A204.1 (cell line): Measurements from ENCODE around the gene RPL41.
"Not testable (repeated sequence)": the region's sequence is repeated elsewhere in the genome, so short reads cannot be mapped to it uniquely, and the experiment has no call there.

Experiments
- FAIRE-seq: peaks from 2 replicates; lab custom pipeline; 2012; peaks lifted over from hg19 to GRCh38; lab: Jason Lieb, UNC

Gene RPL41

GRCh38 chr12:56116267-56117081 lies at the start of gene RPL41:
TSS of gene RPL41 (plus strand) at chr12:56116633.
- peak; percentile 89 for FAIRE-seq

DNA sequence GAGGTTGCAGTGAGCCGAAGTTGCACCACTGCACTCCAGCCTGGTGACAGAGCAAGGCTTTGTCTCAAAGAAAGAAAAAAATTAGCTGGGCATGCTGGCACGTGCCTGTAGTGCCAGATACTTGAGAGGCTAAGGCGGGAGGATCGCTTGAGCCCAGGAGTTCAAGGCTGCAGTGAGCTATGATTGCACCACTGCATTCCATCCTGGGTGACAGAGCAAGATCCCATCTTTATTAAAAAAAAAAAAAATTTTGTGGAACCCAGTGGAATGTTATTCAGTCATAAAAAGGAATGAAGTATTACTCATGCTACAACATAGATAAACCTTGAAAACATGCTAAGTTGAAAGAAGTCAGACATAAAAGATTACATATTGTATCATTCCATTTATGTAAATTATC lies 44.8 kb upstream of the RPL41 start:
- no peak for FAIRE-seq

DNA sequence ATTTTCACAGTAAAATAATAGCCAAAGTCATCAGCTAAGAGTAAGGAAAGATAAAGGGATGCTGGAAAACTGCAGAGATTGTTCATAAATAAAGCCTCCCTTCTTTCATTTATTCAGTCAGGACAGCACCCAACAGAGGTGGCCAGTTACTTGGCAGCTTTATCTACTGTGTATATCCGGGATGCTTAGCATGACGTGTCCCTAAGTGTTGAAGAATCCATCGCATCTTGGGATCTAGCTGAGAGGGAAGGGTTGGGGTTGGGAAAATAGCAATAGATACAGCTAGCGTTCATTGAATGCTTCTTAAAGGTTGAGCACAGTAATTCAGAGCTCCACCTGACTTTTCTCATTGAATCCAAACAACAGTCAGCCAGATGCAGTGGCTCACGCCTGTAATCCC lies 42.0 kb upstream of the RPL41 start:
- FAIRE-seq = no peak

GRCh38 chr12:56077966-56078365 lies 38.5 kb upstream of the RPL41 start:
- not testable (repeated sequence) for FAIRE-seq

GRCh38 chr12:56078427-56078826 lies 38.0 kb upstream of the RPL41 start:
- no peak for FAIRE-seq

GRCh38 chr12:56078931-56079722 lies 37.3 kb upstream of the RPL41 start:
- peak; percentile 35 for FAIRE-seq

DNA sequence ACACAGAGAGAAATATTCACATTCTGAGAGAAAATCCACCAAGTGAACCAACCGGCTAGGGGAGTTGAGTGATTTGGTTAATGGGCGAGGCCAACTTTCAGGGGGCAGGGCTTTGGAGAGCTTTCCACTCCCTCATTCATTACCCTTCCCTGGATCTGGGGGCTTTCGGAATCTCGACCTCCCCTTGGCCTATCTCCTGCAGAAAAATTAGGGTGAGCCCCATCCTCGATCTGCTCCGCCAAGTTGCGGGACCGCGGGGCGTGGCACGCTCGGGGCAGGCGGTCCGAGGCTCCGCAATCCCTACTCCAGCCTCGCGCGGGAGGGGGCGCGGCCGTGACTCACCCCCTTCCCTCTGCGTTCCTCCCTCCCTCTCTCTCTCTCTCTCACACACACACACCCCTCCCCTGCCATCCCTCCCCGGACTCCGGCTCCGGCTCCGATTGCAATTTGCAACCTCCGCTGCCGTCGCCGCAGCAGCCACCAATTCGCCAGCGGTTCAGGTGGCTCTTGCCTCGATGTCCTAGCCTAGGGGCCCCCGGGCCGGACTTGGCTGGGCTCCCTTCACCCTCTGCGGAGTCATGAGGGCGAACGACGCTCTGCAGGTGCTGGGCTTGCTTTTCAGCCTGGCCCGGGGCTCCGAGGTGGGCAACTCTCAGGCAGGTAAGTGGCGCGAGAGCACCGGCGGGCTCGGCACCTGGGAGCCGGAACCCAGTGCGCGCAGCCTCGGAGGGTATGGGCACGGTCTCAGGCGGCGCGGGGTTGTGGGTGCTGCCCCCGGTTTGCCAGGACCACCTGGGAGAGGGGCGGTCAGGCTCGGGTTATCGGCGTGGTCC lies 36.5 kb upstream of the RPL41 start, which contains the start of gene ERBB3:
Gene ERBB3 (plus strand): TSS at position 443 of the 833 bp plus-strand sequence. CDS start 136 bp downstream, at position 579.
- FAIRE-seq = no peak

- no peak for FAIRE-seq
Observed at GRCh38 chr12:56080556-56081138, 35.8 kb upstream of the RPL41 start.

- no peak for FAIRE-seq
Observed at GRCh38 chr12:56081393-56082347, 34.8 kb upstream of the RPL41 start.

DNA sequence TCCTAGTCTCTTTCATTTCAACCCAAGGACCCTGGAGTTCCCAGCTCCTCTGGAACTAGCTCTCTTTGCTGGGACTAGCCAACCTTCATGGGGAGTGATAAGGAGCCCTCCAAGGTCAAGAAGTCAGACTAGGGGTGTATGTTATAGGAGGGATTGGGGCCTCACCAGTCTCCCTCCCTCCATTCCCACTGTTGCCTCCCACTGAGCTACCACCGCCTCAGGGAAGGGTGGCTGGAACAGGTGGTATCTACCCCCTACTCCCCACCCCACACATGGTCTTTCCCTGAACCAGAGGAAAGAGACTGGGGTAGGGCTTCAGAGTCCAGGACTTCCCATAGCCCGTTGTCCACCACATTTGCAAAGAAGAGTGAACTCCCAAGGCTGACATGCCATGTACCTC lies 34.1 kb upstream of the RPL41 start:
- no peak for FAIRE-seq

DNA sequence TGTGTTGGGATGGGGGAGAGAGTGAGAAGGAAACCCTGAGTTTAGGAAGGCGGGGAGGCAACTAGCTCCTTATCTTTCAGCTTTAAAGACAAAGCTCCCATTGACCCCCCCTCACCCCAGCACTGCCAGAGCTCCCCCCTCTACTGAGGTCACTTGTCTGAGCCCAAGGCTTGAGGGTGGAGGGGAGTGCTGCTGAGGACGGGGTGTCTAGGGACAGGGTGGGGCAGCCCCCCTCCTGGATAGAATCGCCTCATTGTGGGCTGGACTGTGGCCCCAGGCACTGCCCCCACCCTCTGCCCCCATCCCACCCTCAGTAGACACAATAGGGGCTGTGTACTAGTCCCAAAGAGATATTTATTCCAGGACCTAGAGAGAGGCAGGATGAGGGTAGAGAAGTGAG lies 33.5 kb upstream of the RPL41 start:
- no peak for FAIRE-seq

GRCh38 chr12:56084958-56085543 lies 31.4 kb upstream of the RPL41 start:
- no peak for FAIRE-seq

GRCh38 chr12:56086096-56086495 lies 30.3 kb upstream of the RPL41 start:
- FAIRE-seq = no peak

GRCh38 chr12:56086608-56087007 lies 29.8 kb upstream of the RPL41 start:
- FAIRE-seq = no peak

GRCh38 chr12:56087220-56087619 lies 29.2 kb upstream of the RPL41 start:
- FAIRE-seq = no peak

GRCh38 chr12:56097738-56098137 lies 18.7 kb upstream of the RPL41 start:
- FAIRE-seq = no peak

DNA sequence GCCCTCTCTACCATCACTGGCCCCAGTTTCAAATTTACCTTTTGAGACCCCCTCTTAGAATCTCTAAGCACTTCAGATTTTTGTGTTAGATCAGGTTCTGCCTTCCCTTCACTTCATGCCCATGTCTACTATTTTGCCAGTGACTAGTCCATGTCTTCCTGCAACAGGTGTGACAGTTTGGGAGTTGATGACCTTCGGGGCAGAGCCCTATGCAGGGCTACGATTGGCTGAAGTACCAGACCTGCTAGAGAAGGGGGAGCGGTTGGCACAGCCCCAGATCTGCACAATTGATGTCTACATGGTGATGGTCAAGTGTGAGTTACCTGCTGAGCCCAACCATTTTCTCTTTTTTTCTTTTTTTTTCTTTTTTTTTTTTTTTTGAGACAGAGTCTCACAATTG lies 17.8 kb upstream of the RPL41 start:
- FAIRE-seq = no peak

- FAIRE-seq = no peak
Observed at GRCh38 chr12:56099787-56100186, 16.6 kb upstream of the RPL41 start.

- FAIRE-seq = no peak
Observed at GRCh38 chr12:56101045-56101444, 15.4 kb upstream of the RPL41 start.

- no peak for FAIRE-seq
Observed at GRCh38 chr12:56102683-56103065, 13.8 kb upstream of the RPL41 start.
